ENCODE data around the gene ST6GALNAC5. TPM values are rescaled to one million over a fixed set of nuclear protein-coding genes. Genes with fewer than 3 reads are reported as not detected.

Gene ST6GALNAC5
- total RNA-seq, 1 experiment from 2014 or later = 0.24 TPM

DNA sequence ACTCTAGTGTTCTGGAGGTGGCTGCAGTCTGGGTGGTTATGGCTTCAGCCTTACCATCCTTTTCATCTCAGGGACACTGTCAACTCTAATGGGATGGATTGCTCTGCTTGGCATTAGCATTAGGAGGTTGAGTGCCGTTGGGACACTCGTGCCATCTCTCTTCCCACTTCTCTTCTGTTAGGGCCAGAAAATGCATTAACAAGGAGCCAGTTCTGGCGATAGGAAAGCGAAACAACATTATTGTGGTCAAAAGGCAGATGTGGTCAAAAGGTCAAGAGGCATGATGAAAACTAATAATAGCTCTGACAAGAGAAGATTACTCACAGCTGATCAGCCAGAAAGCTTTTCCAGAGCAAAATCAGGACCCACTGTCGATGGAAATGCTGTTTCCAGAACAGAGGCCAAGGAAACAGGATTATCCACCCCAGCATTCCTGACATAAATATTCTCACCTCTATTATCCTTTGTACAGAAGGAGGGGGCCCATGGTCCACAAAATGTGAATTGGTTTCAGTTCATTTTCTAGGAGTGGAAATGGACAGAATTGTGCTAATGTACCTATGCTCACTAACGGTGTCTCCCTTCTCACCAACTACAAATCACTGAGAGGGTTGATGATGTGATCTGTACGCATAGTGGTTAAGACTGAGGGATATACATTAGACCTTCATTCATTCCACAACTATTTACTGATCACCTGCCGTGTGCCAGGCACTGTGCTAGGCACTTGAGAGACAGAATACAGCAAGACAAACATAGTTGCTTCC lies 72.0 kb downstream of the ST6GALNAC5 start:
- no peak overlapping the region for H3K27ac ChIP-seq
- no peaks in the 10 kb centered on the region for H3K9me2 ChIP-seq (ENCODE audit: insufficient read depth)
- no peaks in the 10 kb centered on the region for H3K36me3 ChIP-seq (ENCODE audit: low read depth)
- H3K4me1 ChIP-seq (replicated peaks; ENCODE audit: insufficient read depth) = peaks cover 2% of the 10 kb centered on the region
- intact Hi-C loops (cut with micrococcal nuclease; ENCODE audit: unreplicated experiment) = no loop called here
- POLR2A ChIA-PET (ENCODE audit: unreplicated experiment) = no interaction called here
- no peak for DNase-seq
- no peak overlapping the region for H3K4me3 ChIP-seq
- H3F3A ChIP-seq (ENCODE audit: insufficient read depth, low read depth) = no peaks in the 10 kb centered on the region; the same call in 1 of the 2 replicates
- BruUV-seq (replicated peaks) = no TSS peak
- CTCF ChIA-PET = no interaction called here
- no peaks in the 10 kb centered on the region for H3K27me3 ChIP-seq (ENCODE audit: insufficient read depth, low read depth)
- TF ChIP-seq, protein P1, sequence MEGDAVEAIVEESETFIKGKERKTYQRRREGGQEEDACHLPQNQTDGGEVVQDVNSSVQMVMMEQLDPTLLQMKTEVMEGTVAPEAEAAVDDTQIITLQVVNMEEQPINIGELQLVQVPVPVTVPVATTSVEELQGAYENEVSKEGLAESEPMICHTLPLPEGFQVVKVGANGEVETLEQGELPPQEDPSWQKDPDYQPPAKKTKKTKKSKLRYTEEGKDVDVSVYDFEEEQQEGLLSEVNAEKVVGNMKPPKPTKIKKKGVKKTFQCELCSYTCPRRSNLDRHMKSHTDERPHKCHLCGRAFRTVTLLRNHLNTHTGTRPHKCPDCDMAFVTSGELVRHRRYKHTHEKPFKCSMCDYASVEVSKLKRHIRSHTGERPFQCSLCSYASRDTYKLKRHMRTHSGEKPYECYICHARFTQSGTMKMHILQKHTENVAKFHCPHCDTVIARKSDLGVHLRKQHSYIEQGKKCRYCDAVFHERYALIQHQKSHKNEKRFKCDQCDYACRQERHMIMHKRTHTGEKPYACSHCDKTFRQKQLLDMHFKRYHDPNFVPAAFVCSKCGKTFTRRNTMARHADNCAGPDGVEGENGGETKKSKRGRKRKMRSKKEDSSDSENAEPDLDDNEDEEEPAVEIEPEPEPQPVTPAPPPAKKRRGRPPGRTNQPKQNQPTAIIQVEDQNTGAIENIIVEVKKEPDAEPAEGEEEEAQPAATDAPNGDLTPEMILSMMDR (conservative IDR thresholded peaks at IDR 0.05) = no peak
- TF ChIP-seq EZH2 (IDR thresholded peaks at IDR 0.05; ENCODE audit: low read depth) = no peak
- H3K4me2 ChIP-seq = no peak overlapping the region
- H3K79me2 ChIP-seq (ENCODE audit: low read depth) = no peaks in the 10 kb centered on the region
- no peaks in the 10 kb centered on the region for H3K9me3 ChIP-seq (ENCODE audit: insufficient read depth, low read depth)
- no peaks in the 10 kb centered on the region for H4K20me1 ChIP-seq (ENCODE audit: insufficient read depth)
- no peak overlapping the region for H2AFZ ChIP-seq

DNA sequence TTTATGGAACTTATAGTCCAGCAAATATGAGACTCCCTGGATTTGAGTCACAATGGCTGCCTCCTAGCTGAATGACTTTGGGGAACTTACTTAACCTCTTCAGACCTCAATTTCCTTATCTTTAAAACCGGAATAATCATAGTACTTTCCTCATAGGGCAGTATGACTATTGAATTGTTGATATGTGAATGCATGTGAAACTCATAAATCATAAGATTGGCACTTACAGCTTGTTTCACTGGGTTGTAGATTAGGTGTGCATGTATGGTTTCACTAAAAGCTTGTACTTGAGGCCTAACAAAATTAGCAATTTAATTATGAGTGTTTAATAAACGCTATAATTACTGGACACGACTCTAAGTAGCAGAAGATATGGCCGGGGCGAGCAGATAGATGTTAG lies 72.5 kb downstream of the ST6GALNAC5 start:
- H3K4me3 ChIP-seq = no peak overlapping the region
- no peaks in the 10 kb centered on the region for H3F3A ChIP-seq (ENCODE audit: insufficient read depth, low read depth)
- H3K9me3 ChIP-seq (ENCODE audit: insufficient read depth, low read depth) = no peaks in the 10 kb centered on the region
- no peak overlapping the region for H2AFZ ChIP-seq
- no peak overlapping the region for H3K27ac ChIP-seq
- DNase-seq = no peak
- CTCF ChIA-PET = no interaction called here
- no TSS peak for BruUV-seq (replicated peaks)
- H3K9me2 ChIP-seq (ENCODE audit: insufficient read depth) = no peaks in the 10 kb centered on the region
- no peaks in the 10 kb centered on the region for H3K27me3 ChIP-seq (ENCODE audit: insufficient read depth, low read depth)
- intact Hi-C loops (cut with micrococcal nuclease; ENCODE audit: unreplicated experiment) = no loop called here
- no peak overlapping the region for H3K4me2 ChIP-seq
- no peaks in the 10 kb centered on the region for H3K79me2 ChIP-seq (ENCODE audit: low read depth)
- no peaks in the 10 kb centered on the region for H3K4me1 ChIP-seq (replicated peaks; ENCODE audit: insufficient read depth)
- H4K20me1 ChIP-seq (ENCODE audit: insufficient read depth) = no peaks in the 10 kb centered on the region
- TF ChIP-seq EZH2 (IDR thresholded peaks at IDR 0.05; ENCODE audit: low read depth) = no peak
- TF ChIP-seq, protein P1 (conservative IDR thresholded peaks at IDR 0.05) = no peak
- POLR2A ChIA-PET (ENCODE audit: unreplicated experiment) = no interaction called here
- H3K36me3 ChIP-seq (ENCODE audit: low read depth) = no peaks in the 10 kb centered on the region

DNA sequence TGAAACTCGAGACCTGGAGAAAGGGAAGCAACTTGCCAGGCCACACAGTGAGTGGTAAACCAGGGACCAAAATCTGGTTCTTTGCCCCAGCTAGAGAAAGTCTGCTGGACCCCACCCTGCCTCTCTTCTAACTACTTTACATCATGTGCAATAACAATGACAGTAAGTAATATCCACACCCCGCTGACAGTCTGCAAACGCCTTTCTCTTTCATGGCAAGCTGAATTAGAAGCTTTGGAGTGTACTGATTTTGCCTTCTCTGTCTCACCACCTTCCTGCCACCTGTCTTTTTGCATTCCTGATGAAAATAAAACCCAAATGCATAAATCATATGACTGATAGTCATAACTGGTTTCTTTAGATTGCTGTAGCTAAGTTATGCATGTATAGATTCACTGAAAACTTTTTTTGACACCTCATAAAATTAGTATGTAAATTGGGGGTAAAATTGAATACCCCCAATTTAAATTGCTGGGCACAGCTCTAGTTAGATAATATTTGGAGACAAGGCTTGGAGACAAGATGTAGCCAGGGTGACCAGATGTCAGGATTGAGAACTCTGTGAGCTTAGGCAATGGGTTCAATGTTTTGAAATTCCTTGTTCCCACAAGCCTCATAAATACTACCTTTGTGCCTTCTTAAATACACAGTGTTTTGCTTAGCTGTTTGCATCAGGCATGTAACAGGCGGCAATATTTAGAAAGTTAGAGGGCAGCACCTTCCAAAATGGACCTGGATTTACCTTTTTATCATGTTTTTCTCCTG lies 73.5 kb downstream of the ST6GALNAC5 start:
- H3K79me2 ChIP-seq (ENCODE audit: low read depth) = no peaks in the 10 kb centered on the region
- no peak for DNase-seq
- H3K4me1 ChIP-seq (replicated peaks; ENCODE audit: insufficient read depth) = no peaks in the 10 kb centered on the region
- no peaks in the 10 kb centered on the region for H4K20me1 ChIP-seq (ENCODE audit: insufficient read depth)
- H3K4me3 ChIP-seq = no peak overlapping the region
- BruUV-seq (replicated peaks) = no TSS peak
- no peak for TF ChIP-seq EZH2 (IDR thresholded peaks at IDR 0.05; ENCODE audit: low read depth)
- TF ChIP-seq, protein P1 (conservative IDR thresholded peaks at IDR 0.05) = no peak
- H3K27me3 ChIP-seq (ENCODE audit: insufficient read depth, low read depth) = no peaks in the 10 kb centered on the region
- intact Hi-C loops (cut with micrococcal nuclease; ENCODE audit: unreplicated experiment) = no loop called here
- H3K4me2 ChIP-seq = no peak overlapping the region
- no peak overlapping the region for H2AFZ ChIP-seq
- no peaks in the 10 kb centered on the region for H3K9me3 ChIP-seq (ENCODE audit: insufficient read depth, low read depth)
- no peaks in the 10 kb centered on the region for H3K36me3 ChIP-seq (ENCODE audit: low read depth)
- POLR2A ChIA-PET (ENCODE audit: unreplicated experiment) = no interaction called here
- no peaks in the 10 kb centered on the region for H3F3A ChIP-seq (ENCODE audit: insufficient read depth, low read depth)
- no peak overlapping the region for H3K27ac ChIP-seq
- H3K9me2 ChIP-seq (ENCODE audit: insufficient read depth) = no peaks in the 10 kb centered on the region
- CTCF ChIA-PET = no interaction called here
